Renal cortex interstitium (tissue), 11 donors: ENCODE results near the gene ARSK. TPM values are rescaled to one million over a fixed set of nuclear protein-coding genes. Genes with fewer than 3 reads are reported as not detected.
A peak's percentile ranks its signal among the peaks of the same experiment; 100 is the strongest.
"Not testable (repeated sequence)": the region's sequence is repeated elsewhere in the genome, so short reads cannot be mapped to it uniquely, and the experiment has no call there.

ENCODE experiments used
- DNase-seq, 11 donors: peaks; one replicate each; pipeline ENCODE4 v3.0.0-alpha.2; 2013; ENCODE audit warnings: low read depth in 9 of 11, low spot score in 4 of 11; ENCODE audit errors: extremely low read depth in 1 of 11
- polyA plus RNA-seq, 3 donors: library from polyadenylated mRNA; unstranded; fragments of 120-200 nt; gene quantifications; one replicate each; pipeline ENCODE4 v1.2.1, GENCODE V29; 2013; ENCODE audit not compliant: insufficient read length in 3 of 3

The ARSK gene
- polyA plus RNA-seq, 3 donors: 12.7 to 14.2 (median 13.9) TPM

- DNase-seq: no peak
Measured at GRCh38 chr5:95634081-95634480, 79.2 kb downstream of the ARSK start.

GRCh38 chr5:95638632-95639031 is 83.7 kb downstream of the ARSK start:
- no peak for DNase-seq

- no peak for DNase-seq
Measured at GRCh38 chr5:95641741-95642220, 86.9 kb downstream of the ARSK start.

GRCh38 chr5:95643152-95643551 is 88.3 kb downstream of the ARSK start:
- no peak for DNase-seq

- peak in 2 of 11 donors; percentile 32 to 45 for DNase-seq
Measured at GRCh38 chr5:95644351-95645042, 89.6 kb downstream of the ARSK start.

DNA sequence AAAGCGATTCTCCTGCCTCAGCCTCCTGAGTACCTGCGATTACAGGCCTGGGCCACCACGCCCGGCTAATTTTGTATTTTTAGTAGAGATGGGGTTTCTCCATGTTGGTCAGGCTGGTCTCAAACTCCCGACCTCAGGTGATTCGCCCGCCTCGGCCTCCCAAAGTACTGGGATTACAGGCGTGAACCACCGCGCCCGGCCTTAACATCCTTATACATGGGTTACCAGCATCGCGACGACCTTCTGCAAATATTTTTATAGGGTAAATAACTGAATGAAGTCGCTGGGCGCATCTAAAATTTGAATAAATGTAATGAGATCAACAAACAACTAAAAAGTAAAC is 91.3 kb downstream of the ARSK start:
- not testable (repeated sequence) for DNase-seq

GRCh38 chr5:95646569-95647431 is 91.9 kb downstream of the ARSK start, which contains the start of gene RFESD:
Gene RFESD, plus strand, starts transcription at chr5:95646777. Its CDS starts 5,495 bp downstream, at chr5:95652272.
- DNase-seq: peak; percentile 81 to 96 (median 93)

- DNase-seq: no peak
Measured at GRCh38 chr5:95647886-95648860, 93.3 kb downstream of the ARSK start.

- no peak for DNase-seq
Measured at GRCh38 chr5:95649274-95649673, 94.4 kb downstream of the ARSK start.

- no peak for DNase-seq
Measured at GRCh38 chr5:95649842-95650620, 95.1 kb downstream of the ARSK start.

- DNase-seq: no peak
Measured at GRCh38 chr5:95652849-95653248, 97.9 kb downstream of the ARSK start.

GRCh38 chr5:95654196-95654595 is 99.3 kb downstream of the ARSK start:
- DNase-seq: no peak

Other genes with a start within 250 kb of the ARSK start
- gene FAM81B, start 163.7 kb upstream of the ARSK start, polyA plus RNA-seq: 1 to 10 TPM; 4.8 to 6.2 (median 4.9) TPM
- 100 to 1,000 TPM in 1 of 3 donors, 10 to 100 TPM in 2; 75.9 to 103 (median 90.5) TPM for gene SKIC3, start 124 bp upstream of the ARSK start, polyA plus RNA-seq
- under 1 TPM in 1 of 3 donors, not detected in 2; 0.06 TPM for gene GPR150, start 65.0 kb downstream of the ARSK start, polyA plus RNA-seq
- 1 to 10 TPM; 4.1 to 5.8 (median 4.8) TPM for gene RFESD, start 91.7 kb downstream of the ARSK start, polyA plus RNA-seq
- gene SPATA9, start 127.9 kb downstream of the ARSK start, polyA plus RNA-seq: 1 to 10 TPM; 1.2 to 1.7 (median 1.4) TPM
- gene RHOBTB3, start 176.2 kb downstream of the ARSK start, polyA plus RNA-seq: 10 to 100 TPM; 75.0 to 86.6 (median 81.5) TPM